GM23338 (cell line): Measurements from ENCODE around the gene PMAIP1.

Source experiments
- CREB1 ChIP-seq: fragments of 250-450 bp; sonication (Bioruptor Pico); IDR thresholded peaks from 2 replicates; pipeline ENCODE4 v1.5.0; 2020; ENCODE audit warnings: low read depth, mild to moderate bottlenecking, moderate library complexity
- EZH2 ChIP-seq: fragments of 200-600 bp; sonication (generic); IDR thresholded peaks from one replicate; pipeline ENCODE4 v1.8.0; 2017; ENCODE audit warnings: antibody characterized with exemption, mild to moderate bottlenecking, low read depth; ENCODE audit not compliant: unreplicated experiment
- EZH2phosphoT487 ChIP-seq: fragments of 200-600 bp; sonication (generic); IDR thresholded peaks from one replicate; pipeline ENCODE4 v1.8.1; 2018; ENCODE audit warnings: antibody characterized with exemption; ENCODE audit not compliant: unreplicated experiment
- JUNB ChIP-seq: IDR thresholded peaks from one replicate; pipeline ENCODE4 v1.6.1; 2016; ENCODE audit warnings: antibody characterized with exemption; ENCODE audit not compliant: unreplicated experiment
- NANOG ChIP-seq: IDR thresholded peaks from 2 replicates; pipeline ENCODE4 v1.6.1; 2016; ENCODE audit warnings: antibody characterized with exemption, borderline replicate concordance
- POLR2AphosphoS5 ChIP-seq: IDR thresholded peaks from 2 replicates; pipeline ENCODE4 v1.6.1; 2016; ENCODE audit warnings: antibody characterized with exemption, low read depth
- REST ChIP-seq: IDR thresholded peaks from one replicate; pipeline ENCODE4 v1.6.1; 2018; ENCODE audit warnings: antibody characterized with exemption; ENCODE audit not compliant: unreplicated experiment
- STAT1 ChIP-seq: IDR thresholded peaks from one replicate; pipeline ENCODE4 v1.6.1; 2016; ENCODE audit warnings: antibody characterized with exemption; ENCODE audit not compliant: unreplicated experiment
- ZNF114 ChIP-seq: fragments of 250-450 bp; sonication (Bioruptor Pico); IDR thresholded peaks from 2 replicates; pipeline ENCODE4 v1.5.0; 2020; ENCODE audit warnings: mild to moderate bottlenecking, moderate library complexity
- ZNF331 ChIP-seq: fragments of 250-450 bp; sonication (Bioruptor Pico); IDR thresholded peaks from 2 replicates; pipeline ENCODE4 v1.5.0; 2020; ENCODE audit warnings: low read depth, mild to moderate bottlenecking, moderate library complexity
- ZNF462 ChIP-seq: fragments of 250-450 bp; sonication (Bioruptor Pico); IDR thresholded peaks from 2 replicates; pipeline ENCODE4 v1.5.0; 2020; ENCODE audit warnings: mild to moderate bottlenecking, moderate library complexity
- TF ChIP-seq, protein P1 (sequence below), 2 experiments: fragments of 200-600 bp in 1 of 2; sonication (generic) in 1 of 2; conservative IDR thresholded peaks; 2 replicates each; pipeline versions ENCODE4 v1.5.1 to v1.6.1; 2016 to 2017; ENCODE audit warnings: antibody characterized with exemption in 2 of 2, low read depth in 2 of 2, mild to moderate bottlenecking in 2 of 2, moderate library complexity in 1 of 2
- TF ChIP-seq, protein P2 (sequence below): IDR thresholded peaks from 2 replicates; pipeline ENCODE4 v1.6.1; 2016; ENCODE audit warnings: antibody characterized with exemption

DNA sequence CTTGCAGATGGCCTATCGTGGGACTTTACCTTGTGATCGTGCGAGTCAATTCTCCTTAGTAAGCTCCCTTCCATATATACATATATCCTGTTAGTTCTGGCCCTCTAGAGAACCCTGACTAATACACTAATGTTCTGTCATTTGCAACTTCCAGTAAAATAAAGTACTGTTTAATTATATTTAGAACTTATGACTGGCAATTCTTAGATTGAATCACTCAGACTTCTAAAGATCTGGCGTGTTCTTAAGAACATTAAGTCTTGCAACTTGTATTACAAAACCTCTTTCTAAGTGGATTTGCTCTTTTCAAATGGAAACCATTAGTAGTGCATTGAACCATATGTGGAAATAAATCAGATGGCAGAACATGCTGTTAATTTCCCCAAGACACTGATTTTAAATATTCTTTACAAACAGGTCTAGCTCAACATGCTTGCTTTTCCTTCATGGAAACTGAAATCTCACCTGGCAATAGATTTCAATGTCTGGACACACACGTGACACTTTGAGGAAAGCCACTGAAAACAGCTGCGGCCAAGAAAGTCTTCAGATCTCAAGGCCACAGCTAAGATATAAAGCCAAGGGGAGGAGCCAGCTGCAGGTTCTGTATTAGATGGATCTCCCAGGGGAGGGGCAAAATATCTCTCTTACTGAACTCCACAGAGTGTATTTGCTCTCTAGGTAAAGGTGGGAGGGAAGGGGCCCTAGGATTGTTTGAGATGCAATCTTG lies 50.6 kb downstream of the PMAIP1 start:
- no peak for TF ChIP-seq JUNB
- TF ChIP-seq, protein P1, sequence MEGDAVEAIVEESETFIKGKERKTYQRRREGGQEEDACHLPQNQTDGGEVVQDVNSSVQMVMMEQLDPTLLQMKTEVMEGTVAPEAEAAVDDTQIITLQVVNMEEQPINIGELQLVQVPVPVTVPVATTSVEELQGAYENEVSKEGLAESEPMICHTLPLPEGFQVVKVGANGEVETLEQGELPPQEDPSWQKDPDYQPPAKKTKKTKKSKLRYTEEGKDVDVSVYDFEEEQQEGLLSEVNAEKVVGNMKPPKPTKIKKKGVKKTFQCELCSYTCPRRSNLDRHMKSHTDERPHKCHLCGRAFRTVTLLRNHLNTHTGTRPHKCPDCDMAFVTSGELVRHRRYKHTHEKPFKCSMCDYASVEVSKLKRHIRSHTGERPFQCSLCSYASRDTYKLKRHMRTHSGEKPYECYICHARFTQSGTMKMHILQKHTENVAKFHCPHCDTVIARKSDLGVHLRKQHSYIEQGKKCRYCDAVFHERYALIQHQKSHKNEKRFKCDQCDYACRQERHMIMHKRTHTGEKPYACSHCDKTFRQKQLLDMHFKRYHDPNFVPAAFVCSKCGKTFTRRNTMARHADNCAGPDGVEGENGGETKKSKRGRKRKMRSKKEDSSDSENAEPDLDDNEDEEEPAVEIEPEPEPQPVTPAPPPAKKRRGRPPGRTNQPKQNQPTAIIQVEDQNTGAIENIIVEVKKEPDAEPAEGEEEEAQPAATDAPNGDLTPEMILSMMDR (conservative IDR thresholded peaks at IDR 0.05; ENCODE audit: low read depth in 2 of 2) = no peak
- no peak for TF ChIP-seq REST
- TF ChIP-seq POLR2AphosphoS5 = no peak
- no peak for TF ChIP-seq EZH2
- TF ChIP-seq CREB1 (CRISPR knock-in tag) = no peak
- TF ChIP-seq EZH2phosphoT487 = no peak
- TF ChIP-seq ZNF331 = no peak
- TF ChIP-seq NANOG = no peak
- TF ChIP-seq ZNF114 (CRISPR knock-in tag) = no peak
- TF ChIP-seq, protein P2, sequence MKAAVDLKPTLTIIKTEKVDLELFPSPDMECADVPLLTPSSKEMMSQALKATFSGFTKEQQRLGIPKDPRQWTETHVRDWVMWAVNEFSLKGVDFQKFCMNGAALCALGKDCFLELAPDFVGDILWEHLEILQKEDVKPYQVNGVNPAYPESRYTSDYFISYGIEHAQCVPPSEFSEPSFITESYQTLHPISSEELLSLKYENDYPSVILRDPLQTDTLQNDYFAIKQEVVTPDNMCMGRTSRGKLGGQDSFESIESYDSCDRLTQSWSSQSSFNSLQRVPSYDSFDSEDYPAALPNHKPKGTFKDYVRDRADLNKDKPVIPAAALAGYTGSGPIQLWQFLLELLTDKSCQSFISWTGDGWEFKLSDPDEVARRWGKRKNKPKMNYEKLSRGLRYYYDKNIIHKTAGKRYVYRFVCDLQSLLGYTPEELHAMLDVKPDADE = no peak
- TF ChIP-seq STAT1 = no peak
- TF ChIP-seq ZNF462 = no peak
